22Rv1 (cell line): ENCODE data around the gene TBC1D22B.

Experiments used
- H3K27ac ChIP-seq: fragments of 450-650 bp; 2 replicates; pipeline ENCODE4 v1.5.1; 2017
- ZFX ChIP-seq: fragments of 450-650 bp; IDR thresholded peaks from 2 replicates; pipeline ENCODE4 v1.6.1; 2017; ENCODE audit warnings: antibody characterized with exemption, borderline replicate concordance
- TF ChIP-seq, protein P1 (sequence below): fragments of 450-650 bp; IDR thresholded peaks from 2 replicates; pipeline ENCODE4 v1.5.1; 2017; ENCODE audit warnings: mild to moderate bottlenecking

TBC1D22B gene

DNA sequence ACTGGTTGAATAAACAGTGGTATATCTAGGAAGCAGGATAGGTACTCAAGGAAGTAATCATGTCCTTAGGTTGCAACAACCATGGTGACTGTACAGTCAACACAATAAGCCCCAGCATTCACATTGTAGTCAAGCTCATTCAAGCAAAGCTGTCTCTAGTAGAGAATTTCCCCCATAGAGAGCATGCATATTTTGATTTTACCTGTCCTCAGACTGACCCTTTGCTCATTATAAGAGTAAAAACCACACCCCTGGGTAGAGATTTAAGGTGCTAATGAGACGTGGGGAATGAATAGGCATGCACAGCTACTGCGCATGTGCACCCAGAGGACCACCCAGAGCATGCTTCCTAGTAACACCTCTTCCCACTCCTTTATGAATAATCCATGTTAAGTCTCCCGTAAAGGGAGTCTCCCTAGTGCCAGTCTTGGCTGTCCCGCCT is 90.1 kb downstream of the TBC1D22B start:
- H3K27ac ChIP-seq, result no peak overlapping the region
- TF ChIP-seq, protein P1, sequence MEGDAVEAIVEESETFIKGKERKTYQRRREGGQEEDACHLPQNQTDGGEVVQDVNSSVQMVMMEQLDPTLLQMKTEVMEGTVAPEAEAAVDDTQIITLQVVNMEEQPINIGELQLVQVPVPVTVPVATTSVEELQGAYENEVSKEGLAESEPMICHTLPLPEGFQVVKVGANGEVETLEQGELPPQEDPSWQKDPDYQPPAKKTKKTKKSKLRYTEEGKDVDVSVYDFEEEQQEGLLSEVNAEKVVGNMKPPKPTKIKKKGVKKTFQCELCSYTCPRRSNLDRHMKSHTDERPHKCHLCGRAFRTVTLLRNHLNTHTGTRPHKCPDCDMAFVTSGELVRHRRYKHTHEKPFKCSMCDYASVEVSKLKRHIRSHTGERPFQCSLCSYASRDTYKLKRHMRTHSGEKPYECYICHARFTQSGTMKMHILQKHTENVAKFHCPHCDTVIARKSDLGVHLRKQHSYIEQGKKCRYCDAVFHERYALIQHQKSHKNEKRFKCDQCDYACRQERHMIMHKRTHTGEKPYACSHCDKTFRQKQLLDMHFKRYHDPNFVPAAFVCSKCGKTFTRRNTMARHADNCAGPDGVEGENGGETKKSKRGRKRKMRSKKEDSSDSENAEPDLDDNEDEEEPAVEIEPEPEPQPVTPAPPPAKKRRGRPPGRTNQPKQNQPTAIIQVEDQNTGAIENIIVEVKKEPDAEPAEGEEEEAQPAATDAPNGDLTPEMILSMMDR, result no peak
- no peak for TF ChIP-seq ZFX

DNA sequence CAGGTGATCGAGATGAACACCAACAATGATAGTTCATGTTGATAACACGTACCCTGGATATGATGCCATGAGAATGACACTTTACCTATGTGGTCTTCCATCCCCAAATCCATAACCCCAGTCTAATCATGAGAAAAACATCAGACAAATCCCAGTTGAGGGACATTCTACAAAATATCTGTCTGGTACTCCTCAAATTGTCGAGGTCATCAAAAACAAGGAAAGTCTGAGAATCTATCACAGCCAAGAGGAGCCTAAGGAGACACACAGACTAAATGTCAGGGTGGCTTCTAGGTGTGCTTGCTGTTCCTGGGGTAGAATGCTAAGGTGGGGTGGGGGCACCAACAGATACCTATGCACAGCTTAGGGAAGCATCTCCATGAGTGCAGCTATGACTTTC is 93.5 kb downstream of the TBC1D22B start:
- TF ChIP-seq, protein P1, result no peak
- TF ChIP-seq ZFX, result no peak
- H3K27ac ChIP-seq, result no peak overlapping the region

DNA sequence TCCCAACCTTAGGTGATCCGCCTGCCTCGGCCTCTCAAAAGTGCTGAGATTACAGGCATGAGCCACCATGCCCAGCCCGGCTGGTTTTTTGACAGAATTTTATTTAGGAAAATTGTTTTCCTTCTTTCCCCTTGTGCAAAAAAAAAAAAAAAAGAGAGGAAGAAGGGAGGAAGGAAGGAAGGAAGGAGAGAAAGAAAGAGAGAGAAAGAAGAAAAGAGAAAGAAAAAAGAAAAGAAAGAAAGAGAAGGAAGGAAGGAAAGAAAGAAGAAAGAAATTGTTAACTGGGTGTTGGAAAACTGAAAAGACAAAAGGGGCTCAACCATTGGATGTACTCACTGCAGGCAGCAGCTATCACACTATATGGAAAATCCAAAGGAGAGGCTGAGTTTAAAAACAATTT is 94.8 kb downstream of the TBC1D22B start:
- no peak for TF ChIP-seq ZFX
- TF ChIP-seq, protein P1, result no peak
- H3K27ac ChIP-seq, result no peak overlapping the region

DNA sequence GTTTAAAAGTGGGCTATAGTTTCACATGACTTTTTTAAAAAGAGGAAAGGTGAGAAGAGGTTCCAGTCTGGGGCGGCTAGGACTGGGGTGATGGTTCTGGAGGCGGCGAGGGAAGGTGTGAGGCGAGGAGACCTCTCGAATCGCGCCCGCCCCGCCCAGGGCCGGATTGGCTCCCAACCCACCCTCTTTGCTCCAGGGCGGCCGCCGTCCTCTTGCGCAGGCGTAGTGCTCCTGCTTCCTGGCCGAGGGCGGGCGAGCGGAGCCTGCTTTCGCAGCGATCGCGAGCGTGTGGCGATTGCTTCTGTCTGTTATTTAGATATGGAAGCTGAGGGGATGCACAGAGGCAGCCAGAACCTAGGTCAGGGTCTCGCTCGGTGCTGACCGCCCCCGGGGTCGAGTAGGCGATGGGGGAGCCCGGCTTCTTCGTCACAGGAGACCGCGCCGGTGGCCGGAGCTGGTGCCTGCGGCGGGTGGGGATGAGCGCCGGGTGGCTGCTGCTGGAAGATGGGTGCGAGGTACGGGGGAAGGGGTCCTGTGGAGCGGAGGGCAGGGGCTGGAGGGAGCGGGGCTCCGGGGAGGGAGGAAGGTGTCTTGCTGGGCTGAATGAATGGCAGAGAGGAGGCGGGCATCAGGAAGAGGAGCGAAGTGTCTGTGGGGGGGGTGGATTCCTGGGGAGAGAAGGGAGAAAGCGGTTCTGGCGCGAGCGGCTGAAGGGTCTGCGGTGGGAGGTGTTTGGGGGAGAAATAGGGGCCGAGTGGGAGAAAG is 96.4 kb downstream of the TBC1D22B start, which contains the start of gene RNF8:
RNF8 (plus strand) TSS at position 223 of the 765 bp plus-strand sequence; CDS start at position 405, 182 bp downstream.
- H3K27ac ChIP-seq, result peak within 1 kb of the TSS; percentile 38
- TF ChIP-seq, protein P1, result no peak
- no peak for TF ChIP-seq ZFX

DNA sequence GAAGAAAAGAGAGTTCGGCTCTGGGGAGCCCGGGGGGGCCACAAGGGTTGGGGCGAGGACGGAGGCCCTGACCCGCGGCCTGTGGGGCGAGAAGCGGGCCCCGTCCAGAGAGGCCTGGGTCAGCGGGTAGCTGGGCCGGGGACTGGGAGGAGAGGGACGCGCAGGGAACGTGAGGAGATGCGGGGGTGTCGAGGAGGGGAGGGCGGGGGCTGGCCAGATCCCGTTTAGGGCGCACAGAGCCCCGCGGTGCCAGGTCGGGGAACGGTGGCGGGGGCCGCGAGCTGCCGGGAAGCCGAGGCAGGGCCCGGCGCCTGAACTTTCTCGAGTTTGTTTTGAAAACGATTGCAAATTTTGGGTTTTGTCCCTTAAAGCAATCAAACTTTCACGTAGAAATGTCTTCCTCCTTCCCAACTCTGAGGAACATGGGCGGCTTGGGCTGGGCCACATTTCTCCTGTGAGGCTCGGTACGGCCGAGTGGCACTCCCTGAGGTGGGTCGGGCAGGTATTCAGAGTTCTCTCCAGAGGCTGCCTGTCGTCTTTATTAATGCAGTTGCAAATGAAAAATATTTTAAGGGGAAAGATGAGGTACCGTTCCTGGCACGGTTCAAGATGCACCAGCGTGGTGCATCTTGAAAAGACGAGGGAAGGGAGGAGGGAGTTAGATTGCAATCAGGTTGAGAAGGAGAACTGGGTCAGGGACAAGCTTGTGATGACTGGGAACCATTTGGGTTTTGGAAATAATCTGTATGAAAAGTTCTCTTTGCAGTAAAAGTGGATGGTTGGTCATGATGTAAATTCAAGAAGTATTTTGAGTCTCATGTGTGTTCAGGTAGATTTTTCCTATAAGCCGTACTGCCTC is 97.2 kb downstream of the TBC1D22B start:
- TF ChIP-seq, protein P1, result no peak
- no peak for TF ChIP-seq ZFX
- H3K27ac ChIP-seq, result peak overlapping the region; percentile 38; the same call in 1 of the 2 replicates

DNA sequence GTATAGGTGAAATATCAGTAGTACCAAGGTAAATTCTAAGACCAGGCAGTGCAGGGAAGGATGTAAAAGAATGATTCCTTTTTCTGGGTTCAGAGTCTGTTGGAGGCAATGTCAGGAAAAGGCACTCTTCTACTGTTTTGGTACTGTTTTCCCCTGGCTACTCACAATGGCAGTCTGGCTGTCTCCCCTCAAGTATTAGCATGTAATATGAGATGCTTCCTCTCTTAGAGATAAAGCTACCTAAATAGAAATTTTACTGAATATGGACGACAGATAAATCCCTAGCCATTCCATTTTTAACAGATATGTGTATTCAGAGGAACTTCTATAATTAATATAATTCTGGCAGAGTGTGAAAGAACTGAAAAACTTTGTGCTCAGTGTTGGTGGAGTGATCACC is 99.7 kb downstream of the TBC1D22B start:
- no peak overlapping the region for H3K27ac ChIP-seq
- TF ChIP-seq, protein P1, result no peak
- no peak for TF ChIP-seq ZFX
